ENCODE measurements around the gene CLDN4.
"Not testable (repeated sequence)": the region's sequence is repeated elsewhere in the genome, so short reads cannot be mapped to it uniquely, and the experiment has no call there.

The CLDN4 gene

DNA sequence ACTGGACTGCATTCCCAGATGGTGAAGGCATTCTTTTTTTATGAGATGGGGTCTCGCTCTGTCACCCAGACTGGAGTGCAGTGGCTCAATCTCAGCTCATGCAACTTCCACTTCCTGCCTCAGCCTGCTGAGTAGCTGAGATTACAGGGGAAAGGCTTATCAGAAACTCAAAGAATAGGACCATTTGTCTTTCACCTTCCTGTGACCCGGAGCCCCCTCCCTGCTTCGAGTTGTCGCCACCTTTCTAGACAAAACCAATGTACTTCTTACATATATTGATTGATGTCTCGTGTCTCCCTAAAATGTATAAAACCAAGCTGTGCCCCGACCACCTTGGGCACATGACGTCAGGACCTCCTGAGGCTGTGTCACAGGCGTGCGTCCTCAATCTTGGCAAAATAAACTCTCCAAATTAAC is 13.3 kb downstream of the CLDN4 start:
- no peak for DNase-seq (ENCODE audit: low spot score)

DNA sequence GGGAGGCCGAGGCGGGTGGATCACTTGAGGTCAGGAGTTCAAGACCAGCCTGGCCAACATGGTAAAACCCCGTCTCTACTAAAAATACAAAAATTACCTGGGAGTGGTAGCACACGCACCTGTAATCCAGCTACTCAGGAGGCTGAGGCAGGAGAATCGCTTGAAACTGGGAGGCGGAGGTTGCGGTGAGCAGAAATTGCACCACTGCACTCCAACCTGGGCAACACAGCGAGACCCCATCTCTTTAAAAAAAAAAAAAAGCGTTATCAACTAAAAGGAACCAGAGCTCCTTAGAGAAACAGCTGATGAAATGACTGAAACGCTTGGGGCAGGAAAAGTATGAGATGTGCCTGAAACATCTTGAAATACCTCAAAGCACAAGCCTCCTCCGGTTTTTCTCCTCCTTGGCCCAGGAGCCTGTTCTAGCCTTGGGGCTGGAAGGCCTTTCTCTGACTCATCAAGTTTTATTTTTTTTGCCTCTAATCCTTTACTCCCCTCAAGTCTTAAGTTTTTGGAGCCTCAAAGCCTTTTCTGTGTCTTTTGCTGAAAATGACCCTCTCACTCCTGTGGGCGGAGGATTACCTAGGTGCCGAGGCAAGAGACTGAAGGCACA is 14.2 kb downstream of the CLDN4 start:
- peak; percentile 58 for DNase-seq (ENCODE audit: low spot score)

DNA sequence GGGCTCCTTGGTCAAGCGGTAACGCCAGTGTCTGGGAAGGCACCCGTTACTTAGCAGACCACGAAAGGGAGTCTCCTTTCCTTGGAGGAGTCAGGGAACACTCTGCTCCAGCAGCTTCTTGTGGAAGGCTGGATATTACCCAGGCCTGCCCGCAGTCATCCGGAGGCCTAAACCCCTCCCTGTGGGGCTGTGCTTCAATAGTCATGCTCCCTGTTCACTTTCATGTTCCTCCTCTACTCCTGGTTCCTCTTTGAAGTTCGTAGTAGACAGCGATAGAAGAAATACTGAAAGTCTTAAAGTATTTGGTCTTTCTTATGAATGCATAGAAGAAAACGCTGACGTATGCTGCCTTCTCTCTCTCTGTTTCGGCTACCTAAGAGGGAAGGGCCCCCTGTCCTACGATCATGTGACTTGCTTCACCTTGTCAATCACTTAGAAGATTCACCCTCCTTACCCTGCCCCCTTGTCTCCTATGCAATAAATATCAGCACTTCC is 15.0 kb downstream of the CLDN4 start:
- not testable (repeated sequence) for DNase-seq (ENCODE audit: low spot score)

DNA sequence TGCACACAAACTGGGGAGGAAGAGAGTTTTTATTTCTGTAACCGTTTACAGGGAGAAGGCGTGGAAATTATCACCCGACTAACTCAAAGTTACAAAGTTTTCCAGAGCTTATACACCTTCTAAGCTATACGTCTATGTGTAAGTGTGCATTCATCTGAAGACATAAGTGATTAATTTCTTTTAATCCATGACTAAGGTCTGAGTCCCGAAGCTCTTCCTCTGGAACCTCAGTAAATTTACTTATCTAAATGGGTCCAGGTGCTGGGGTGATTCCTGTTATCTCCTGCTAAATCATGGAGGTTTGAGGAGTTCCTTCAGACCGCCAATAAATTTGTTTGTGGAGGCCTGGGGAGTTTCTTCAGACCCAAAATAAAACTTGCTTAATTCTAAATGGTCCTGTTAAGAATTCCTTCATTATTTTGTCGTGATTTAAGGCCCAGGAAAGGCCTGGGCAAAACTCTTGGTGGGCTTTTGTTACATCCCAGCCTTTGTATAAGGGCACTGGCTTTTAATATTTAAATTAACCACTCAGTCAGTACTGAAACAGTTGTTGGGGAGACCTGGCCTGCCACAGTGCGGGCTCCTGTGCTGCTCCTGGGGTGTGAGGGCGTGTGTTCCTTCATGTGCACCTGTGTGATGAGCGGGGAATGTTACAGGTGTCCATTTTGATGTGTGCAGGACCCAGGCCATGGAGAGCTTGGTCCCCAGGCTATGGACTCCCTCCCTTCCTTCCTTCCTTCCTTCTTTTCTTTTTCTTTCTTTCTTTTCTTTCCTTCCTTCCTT is 17.3 kb downstream of the CLDN4 start:
- no peak for DNase-seq (ENCODE audit: low spot score)

DNA sequence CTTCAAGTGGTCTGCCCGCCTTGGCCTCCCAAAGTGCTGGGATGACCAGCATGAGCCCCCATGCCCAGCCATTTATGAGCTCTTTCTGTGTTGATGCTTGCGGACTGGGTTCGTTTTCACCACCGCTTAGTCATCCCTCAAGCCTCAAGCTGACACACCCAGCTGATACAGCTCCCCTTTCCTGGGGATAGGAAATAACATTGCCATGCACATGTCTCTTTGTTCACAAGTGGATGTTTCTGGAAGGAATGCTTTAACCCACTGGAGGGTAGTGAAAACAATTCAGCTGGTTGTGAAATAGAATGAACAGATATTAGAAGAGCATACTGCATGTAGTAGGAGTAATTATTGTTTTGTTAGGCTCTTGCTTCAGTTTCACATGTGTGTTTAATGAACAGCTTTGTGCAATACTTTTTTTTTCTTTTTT is 20.0 kb downstream of the CLDN4 start:
- DNase-seq (ENCODE audit: low spot score): peak; percentile 88

DNA sequence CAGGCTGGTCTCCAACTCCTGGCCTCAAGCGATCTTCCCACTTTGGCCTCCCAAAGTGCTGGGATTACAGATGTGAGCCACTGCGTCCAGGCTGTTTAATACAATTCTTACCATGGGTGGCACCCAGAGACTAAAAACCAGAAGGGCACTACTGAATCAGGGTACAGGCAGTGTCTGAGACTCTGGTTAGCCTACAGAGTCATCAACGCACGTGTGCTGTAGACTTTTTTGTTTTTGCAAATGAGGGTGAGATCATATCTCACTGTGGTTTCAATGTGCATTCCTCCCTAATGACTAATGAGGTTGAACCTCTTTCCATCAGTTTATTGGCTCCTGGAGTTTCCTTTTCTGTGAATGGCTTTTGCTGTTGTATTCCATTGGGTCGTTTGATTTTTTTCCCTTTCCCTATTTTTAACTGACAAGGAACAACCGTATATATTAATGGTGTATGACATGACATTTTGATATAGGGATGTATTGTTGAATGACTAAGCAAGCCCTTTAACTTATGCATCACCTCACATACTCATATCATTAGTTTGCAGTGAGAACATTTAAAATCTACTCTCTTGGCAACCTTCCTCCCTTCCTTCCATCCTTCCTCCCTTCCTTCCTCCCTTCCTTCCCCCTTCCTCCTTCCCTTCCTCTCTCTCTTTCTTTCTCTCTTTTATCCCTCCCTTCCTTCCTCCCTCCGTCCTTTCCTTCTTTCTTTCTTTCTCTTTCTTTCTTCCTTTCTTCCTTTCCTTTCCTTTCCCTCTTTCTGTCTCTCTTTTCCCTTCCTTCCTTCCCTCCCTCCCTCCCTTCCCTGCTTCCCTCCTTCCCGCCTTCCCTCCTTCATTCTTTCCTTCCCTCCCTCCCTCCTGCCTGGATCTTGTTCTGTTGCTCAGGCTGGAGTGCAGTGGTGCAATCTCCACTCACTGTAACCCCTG is 20.9 kb downstream of the CLDN4 start:
- DNase-seq (ENCODE audit: low spot score): peak; percentile 78

DNA sequence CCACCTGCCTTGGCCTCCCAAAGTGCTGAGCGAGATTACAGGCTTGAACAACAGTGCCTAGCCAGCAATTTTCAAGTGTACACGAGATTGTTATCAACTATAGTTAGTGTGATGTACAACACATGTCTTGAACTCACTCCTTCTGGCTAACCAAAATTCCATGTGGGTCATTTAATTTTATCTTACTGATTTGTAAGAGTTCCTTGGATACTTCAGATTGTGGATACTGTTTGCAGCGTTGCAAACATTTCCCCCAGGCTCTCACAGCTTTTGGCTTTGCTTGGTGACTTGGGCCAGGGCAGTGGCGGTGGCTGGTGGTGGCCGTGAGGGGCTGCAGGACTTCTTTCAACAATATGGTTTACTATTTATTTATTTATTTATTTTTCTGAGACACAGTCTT is 21.7 kb downstream of the CLDN4 start:
- no peak for DNase-seq (ENCODE audit: low spot score)

DNA sequence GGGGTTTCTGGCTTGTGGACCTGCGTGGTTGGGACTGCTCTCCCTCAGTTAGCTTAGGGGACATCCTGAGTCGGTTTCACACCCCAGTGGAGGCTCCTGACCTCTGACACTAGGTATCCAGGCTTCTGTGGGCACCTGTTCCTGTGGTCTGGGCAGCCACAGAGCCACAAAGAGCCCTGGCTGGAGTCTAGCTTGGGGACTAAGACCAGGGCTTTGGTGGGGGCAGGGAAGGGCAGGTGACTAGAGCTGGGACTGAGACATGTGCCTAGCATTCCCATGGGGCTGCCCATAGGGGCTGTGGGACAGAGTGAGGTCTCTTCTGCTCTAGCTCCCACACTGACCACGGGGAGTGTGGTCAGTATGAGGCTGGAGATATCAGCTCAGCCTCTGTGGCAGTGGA is 26.1 kb downstream of the CLDN4 start:
- no peak for DNase-seq (ENCODE audit: low spot score)

DNA sequence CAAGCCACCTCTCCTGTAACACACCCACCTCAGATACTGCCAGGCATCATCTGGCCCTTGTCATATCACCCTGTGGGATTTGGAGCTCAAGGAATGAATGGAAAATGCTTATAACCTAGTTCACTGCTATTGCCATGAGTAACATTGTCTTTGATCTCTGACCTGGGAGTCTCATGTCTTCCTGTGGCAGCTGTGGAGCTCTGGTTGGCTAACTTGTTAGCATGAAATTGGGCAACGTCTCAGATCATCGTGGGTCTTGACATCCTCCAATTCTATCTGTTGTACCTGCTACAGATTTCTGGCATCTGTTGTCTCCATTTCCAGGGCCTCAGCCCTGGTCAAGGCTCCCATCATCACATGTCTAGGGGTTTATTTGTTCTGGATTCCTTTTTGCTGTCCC is 28.0 kb downstream of the CLDN4 start:
- DNase-seq (ENCODE audit: low spot score): no peak

DNA sequence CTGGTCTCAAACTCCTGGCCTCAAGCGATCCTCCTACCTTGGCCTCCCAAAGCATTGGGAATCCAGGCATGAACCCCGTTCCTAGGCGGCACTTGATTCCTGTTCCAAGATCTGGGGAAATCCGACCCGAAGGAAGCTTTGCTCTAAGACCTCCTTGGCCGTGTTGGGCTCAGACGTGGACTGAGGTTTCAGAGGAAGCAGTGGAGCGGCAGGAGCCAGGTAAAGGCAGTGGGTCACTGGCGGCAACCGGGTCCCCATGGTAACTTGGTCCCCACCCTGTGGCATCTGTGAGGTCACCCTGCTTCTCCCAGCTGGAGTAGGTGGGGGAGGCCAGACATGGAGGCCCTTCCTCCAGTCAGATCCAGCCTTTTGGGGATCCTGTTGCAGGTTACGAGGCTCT is 30.1 kb downstream of the CLDN4 start, which contains the start of gene TMEM270:
TSS of gene TMEM270 (plus strand) at position 301 of the 400 bp plus-strand sequence. CDS start at position 337, 36 bp downstream.
- no peak for DNase-seq (ENCODE audit: low spot score)

DNA sequence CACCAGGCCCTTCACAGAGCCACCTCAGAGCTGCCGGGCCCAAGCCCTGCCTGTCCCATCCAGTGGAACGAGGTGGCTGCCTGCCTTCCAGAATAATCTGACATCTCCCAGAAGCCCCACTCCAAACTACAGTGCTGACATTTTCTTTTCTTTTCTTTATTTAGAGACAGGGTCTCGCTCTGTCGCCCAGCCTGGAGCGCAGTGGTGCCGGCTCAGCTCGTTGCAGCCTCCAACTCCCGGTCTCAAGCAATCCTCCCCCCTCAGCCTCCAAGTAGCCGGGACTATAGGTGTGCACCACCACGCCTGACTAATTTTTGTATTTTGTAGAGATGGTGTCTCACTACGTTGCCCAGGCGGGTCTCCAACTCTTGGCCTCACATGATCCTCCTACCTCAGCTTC is 30.5 kb downstream of the CLDN4 start:
- no peak for DNase-seq (ENCODE audit: low spot score)

DNA sequence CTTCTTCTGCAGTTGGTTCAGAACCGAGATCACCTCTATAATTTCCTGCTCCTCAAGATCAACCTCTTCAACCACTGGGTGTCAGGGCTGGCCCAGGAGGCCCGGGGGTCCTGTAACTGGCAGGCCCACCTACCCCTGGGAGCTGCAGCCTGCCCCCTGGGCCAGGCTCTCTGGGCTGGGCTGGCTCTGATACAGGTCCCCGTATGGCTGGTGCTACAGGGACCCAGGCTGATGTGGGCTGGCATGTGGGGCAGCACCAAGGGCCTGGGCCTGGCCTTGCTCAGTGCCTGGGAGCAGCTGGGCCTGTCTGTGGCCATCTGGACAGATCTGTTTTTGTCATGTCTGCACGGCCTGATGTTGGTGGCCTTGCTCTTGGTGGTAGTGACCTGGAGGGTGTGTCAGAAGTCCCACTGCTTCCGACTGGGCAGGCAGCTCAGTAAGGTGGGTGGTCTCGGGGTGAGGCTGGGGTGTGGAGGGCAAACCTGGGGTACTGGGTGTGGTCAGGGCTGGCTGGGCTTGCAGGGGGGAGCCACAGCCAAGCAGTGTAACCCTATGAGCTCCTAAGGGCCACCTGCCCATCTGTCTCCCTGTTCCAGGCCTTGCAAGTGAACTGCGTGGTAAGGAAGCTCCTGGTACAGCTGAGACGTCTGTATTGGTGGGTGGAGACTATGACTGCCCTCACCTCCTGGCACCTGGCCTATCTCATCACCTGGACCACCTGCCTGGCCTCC is 34.4 kb downstream of the CLDN4 start:
- no peak for DNase-seq (ENCODE audit: low spot score)

DNA sequence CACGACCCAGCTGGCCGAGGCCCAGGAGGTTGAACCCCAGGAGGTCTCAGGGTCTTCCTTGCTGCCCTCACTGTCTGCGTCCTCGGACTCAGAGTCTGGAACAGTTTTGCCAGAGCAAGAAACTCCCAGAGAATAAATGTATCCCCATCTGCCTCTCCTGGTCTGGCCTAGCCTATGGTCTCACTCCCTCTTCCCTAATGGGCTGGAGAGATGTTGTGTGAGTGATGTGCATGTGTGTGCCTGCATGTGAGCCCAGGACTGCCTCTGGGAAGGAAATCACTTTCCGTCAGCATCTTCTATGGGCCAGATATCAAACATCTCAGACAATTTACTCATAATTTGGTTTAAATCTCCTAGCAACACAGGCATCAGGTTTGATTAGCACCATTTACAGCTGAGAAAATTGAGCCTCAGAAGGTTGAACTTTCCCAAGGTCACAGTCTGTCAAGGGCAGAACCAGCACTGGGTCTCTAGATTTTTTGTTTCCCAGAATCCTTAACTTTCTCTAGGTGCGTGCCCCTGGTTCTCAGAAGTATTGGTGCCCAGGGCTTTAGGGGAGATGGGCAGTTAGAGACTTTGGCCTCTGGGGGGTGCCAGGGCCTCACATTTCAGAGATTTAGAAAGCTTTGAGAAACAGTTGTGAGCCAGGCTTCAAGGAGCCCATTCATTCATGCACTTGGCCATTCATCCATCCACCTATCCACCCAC is 35.1 kb downstream of the CLDN4 start:
- DNase-seq (ENCODE audit: low spot score): peak; percentile 81

DNA sequence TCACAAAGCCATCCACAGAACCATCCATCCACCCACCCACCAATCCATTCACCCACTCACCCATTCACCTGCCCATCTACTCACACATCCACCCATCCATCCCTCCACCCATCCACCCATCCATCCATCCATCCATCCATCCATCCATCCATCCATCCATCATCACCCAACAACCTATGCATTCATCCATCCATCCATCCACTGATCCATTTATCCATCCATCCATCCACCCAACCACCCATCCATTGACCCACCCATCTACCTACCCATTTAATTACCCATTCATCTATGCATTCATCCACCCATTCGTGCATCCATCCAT is 35.6 kb downstream of the CLDN4 start:
- DNase-seq (ENCODE audit: low spot score): no peak

DNA sequence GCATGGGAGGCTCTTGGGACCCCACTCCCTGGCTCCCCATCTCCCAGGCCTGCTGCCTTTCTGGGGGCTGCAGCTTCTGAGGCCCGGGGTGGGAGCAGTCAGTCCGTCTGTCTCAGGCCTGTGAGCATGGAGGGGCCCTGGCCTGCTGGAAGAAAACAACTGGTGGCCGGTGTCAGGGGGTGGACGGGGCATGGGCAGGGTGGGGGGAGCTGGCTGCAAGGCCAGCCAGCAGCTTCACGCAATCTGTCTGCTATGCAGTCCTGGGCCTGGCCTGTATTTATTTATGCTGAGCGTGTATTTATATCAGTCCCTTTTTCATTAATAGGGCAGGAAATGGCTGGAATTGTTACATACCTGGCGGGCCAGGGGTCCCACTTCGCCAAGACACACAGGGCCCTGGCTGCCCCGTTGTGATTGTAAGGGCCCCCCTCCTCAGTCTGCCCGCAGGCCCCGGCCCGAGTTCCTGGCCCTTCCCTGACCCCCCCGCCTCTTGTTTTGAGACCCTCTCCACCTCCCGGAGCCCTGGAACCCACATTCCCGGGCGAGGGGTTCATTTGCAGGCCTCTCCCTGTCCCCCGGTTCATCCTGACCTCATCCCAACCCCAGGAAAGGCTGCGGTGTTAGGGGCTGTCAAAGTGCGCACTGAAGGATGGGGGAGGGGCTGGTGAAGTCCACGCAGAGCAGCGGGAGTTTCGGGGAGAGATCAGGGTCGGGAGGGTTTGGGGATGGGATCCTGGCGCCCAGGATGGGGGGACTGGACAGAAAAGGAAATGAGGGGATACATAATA is 38.4 kb downstream of the CLDN4 start:
- no peak for DNase-seq (ENCODE audit: low spot score)

DNA sequence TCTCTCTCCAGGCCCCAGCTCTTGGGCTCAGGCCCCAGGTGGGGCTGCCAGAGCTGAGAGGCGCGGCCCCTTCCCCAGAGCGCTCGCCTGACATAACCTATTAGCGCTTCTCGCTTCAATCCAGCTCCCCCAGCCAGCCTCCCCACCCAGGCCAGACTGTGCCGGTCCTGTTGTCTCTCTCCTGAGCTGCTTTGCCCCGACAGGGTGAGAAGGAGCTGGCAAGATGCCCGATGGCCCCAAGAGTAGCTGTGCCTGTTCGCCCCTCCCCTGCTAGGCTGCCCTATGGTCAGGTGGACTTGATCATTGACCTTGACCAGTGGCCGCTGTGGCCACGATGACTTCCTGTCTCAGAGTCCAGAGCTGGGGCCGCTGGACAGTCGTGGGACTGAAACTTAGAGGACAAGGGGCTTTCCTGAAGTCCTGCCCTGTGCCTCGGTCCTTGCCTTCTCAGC is 39.3 kb downstream of the CLDN4 start:
- DNase-seq (ENCODE audit: low spot score): no peak

DNA sequence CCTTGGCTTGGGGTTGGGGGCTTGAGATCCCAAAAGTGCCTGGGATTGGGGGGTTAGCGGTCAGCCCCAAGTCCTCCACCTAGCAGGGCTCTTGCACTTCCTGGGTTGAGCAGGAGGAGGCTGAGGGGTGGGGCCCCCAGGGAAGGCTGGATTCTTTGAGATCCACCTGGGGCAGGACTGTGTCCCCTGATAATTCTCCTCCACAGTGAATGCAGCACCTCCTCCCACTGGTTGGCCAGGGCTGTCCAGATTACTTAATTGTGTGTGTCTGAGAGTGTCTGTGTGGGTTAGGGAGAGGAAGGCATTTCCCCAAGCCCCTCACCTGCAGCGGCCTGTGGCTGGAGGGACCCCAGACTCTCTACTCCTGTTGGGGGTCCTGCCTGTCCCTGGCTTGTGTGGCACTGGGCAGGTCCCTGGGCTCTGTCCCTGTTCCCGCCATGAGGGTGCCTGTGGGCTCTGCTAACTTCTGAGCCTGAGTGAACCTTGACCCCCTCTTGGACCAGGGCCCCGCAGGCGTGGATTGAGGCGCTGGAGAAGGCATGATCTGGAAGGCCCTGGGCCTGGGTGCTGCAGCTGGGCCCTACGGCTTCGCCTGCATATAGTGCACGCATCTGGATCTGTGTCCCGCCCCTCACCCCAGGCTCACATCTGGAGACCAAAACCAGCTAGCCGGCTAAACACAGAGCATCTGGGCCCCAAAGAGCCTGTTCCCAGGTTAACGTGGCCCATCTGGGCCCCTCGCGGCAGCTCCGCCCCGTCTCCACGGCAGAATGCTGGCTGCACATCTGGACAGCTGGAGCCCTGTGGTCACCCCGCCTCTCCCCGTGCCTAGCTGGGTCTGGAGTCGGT is 40.6 kb downstream of the CLDN4 start:
- peak; percentile 30 for DNase-seq (ENCODE audit: low spot score)

DNA sequence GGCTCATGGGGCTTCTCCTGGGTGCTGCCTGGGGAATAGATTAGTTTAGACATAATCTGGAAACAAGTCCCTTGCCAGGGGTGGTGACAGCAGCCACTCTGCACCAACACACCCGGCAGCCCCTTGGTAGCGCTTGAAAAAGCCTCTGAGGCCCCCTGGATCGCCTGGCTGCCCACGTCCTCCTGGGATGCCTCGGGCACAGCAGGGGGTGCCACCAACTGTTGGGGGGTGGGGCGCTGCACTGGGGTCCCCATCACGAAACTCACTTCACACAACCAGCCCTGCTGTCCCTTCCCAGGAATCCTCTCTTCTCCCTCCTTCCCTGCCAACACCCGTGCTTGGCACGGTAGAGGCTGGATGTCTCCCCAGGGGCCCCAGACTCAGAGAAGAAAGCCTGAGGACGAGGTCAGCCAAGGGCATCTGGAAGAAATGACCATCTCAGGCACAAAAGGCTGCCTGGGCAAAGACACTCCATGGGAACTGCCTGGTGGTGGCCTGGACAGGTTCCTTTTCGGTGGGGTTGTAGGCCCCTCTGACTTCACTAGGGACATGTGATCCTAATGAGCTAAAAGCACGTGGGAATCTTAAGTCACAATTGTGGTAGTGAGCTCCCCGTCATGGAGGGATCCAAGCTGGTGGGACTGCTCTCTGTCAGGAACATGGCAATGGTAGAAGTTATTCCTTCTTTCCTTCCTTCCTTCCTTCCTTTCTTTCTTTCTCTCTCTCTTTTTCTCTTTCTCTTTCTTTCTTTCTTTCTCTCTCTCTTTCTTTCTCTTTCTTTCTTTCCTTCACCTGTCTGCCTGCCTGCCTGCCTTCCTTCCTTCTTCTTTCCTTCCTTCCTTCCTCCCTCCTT is 41.5 kb downstream of the CLDN4 start:
- DNase-seq (ENCODE audit: low spot score): no peak

All from AG20443 (cell line).